Osteoblast (primary cell): ENCODE results near the gene XXYLT1. TPM values are rescaled to one million over a fixed set of nuclear protein-coding genes. Genes with fewer than 3 reads are reported as not detected.

Experiments used
- DNase-seq: peaks from one replicate; pipeline ENCODE4 v3.0.0; 2011; ENCODE audit warnings: low spot score, mixed read lengths; ENCODE audit not compliant: insufficient read length; ENCODE audit errors: missing footprints
- H2AFZ ChIP-seq: 2 replicates; pipeline ENCODE4 v1.6.0; 2011; ENCODE audit warnings: mild to moderate bottlenecking, low read length
- H3K27ac ChIP-seq: 2 replicates; pipeline ENCODE4 v1.5.1; 2011; ENCODE audit warnings: mild to moderate bottlenecking, low read depth, low read length, moderate library complexity
- H3K27me3 ChIP-seq: 2 replicates; pipeline ENCODE4 v1.6.0; 2012; ENCODE audit warnings: mild to moderate bottlenecking, control low read depth, inconsistent platforms, low read length, moderate library complexity; ENCODE audit not compliant: insufficient read depth
- H3K36me3 ChIP-seq: 2 replicates; pipeline ENCODE4 v1.5.1; 2011; ENCODE audit warnings: mild to moderate bottlenecking, low read length, control low read depth, moderate library complexity; ENCODE audit not compliant: insufficient read depth
- H3K4me1 ChIP-seq: 2 replicates; pipeline ENCODE4 v1.5.1; 2011; ENCODE audit warnings: mild to moderate bottlenecking, low read length, control low read depth, moderate library complexity; ENCODE audit not compliant: insufficient read depth
- H3K4me2 ChIP-seq: 2 replicates; pipeline ENCODE4 v1.6.0; 2011; ENCODE audit warnings: mild to moderate bottlenecking, low read length; ENCODE audit not compliant: insufficient read depth
- H3K4me3 ChIP-seq: fragments of 200-600 bp; sonication (generic); 3 replicates; pipeline ENCODE4 v1.5.1; 2012; ENCODE audit warnings: mild to moderate bottlenecking, low read length, inconsistent platforms; ENCODE audit not compliant: insufficient read depth
- H3K79me2 ChIP-seq: 2 replicates; pipeline ENCODE4 v1.6.0; 2012; ENCODE audit warnings: mild to moderate bottlenecking, low read length, control low read depth, inconsistent platforms; ENCODE audit not compliant: insufficient read depth
- H3K9me3 ChIP-seq: 2 replicates; pipeline ENCODE4 v1.5.1; 2011; ENCODE audit warnings: low read depth, low read length, control low read depth
- H4K20me1 ChIP-seq: 2 replicates; pipeline ENCODE4 v1.6.0; 2012; ENCODE audit warnings: mild to moderate bottlenecking, low read length, control low read depth; ENCODE audit not compliant: insufficient read depth
- total RNA-seq: library from RNA; depleted of rRNA; stranded (reverse); fragments of >200 nt; gene quantifications from 2 replicates; pipeline ENCODE4 v1.2.3, GENCODE V29; 2012
- TF ChIP-seq, protein P1 (sequence below): IDR thresholded peaks from 2 replicates; pipeline ENCODE4 v1.5.1; 2011; ENCODE audit warnings: mild to moderate bottlenecking, low read depth, low read length, moderate library complexity; ENCODE audit errors: extremely low read depth

Gene XXYLT1
- total RNA-seq, 1 donor: 28.2 TPM

DNA sequence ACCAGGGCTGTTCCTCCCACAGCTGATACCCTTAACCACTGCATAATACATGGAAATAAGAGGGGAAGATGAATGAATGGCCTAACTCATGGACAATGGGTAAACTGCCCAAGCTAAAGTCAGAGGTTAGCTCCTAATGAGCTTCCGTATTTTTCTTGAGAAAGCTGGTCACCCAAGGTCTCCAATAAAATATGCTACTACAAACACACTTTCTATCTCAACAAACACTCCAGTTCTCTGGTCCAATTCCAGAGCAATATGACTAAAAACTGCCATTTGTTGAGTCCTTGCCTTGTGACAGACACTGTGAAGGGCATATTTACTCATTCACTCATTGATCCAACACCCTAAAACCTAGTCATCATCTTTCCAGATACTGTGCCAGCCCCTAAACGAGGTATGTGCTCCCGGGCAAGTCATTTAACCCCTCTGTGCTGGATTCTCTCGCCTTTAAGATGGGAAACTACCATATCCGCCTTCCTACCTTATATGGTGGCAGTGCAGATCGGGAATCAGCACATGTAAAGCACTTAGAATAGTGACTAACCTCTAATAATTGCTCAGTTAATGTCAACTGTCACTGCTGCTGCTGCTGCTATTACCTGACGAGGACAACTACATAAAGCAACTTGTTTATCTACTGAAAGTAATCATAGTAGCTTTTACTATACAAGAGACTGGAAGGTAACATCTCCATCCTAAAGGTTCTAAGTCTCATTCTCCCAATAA lies 89.1 kb downstream of the XXYLT1 start:
- peak overlapping the region; percentile 23 for H2AFZ ChIP-seq
- H3K4me1 ChIP-seq: peaks cover 14% of the 10 kb centered on the region
- TF ChIP-seq, protein P1, sequence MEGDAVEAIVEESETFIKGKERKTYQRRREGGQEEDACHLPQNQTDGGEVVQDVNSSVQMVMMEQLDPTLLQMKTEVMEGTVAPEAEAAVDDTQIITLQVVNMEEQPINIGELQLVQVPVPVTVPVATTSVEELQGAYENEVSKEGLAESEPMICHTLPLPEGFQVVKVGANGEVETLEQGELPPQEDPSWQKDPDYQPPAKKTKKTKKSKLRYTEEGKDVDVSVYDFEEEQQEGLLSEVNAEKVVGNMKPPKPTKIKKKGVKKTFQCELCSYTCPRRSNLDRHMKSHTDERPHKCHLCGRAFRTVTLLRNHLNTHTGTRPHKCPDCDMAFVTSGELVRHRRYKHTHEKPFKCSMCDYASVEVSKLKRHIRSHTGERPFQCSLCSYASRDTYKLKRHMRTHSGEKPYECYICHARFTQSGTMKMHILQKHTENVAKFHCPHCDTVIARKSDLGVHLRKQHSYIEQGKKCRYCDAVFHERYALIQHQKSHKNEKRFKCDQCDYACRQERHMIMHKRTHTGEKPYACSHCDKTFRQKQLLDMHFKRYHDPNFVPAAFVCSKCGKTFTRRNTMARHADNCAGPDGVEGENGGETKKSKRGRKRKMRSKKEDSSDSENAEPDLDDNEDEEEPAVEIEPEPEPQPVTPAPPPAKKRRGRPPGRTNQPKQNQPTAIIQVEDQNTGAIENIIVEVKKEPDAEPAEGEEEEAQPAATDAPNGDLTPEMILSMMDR: no peak
- H3K4me2 ChIP-seq: peak overlapping the region; percentile 30
- no peaks in the 10 kb centered on the region for H3K27me3 ChIP-seq
- H3K4me3 ChIP-seq: no peak overlapping the region
- H3K9me3 ChIP-seq: no peaks in the 10 kb centered on the region
- H3K36me3 ChIP-seq: no peaks in the 10 kb centered on the region
- H4K20me1 ChIP-seq: no peaks in the 10 kb centered on the region
- no peak overlapping the region for H3K27ac ChIP-seq
- H3K79me2 ChIP-seq: peaks cover 8% of the 10 kb centered on the region
- no peak for DNase-seq

DNA sequence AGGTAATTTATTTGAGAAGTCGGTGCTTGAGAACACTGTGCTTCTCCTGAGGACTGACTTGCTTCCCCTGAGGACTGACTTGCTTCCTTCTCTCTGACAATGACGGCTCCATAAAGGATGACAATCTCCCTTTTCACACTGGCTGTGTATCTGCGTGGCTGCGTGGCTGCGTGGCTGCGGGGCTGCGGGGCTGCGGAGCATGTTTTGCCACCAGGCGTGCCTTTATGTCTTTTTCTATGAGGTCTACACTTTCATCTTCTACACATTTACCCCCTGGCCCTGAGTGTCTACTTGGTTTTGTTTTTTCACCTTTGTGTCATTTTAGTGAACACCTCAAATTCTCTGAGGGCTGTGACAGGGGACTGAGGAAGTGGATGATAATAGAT lies 89.9 kb downstream of the XXYLT1 start:
- H3K9me3 ChIP-seq: no peaks in the 10 kb centered on the region
- TF ChIP-seq, protein P1: no peak
- no peak overlapping the region for H3K4me3 ChIP-seq
- H3K27me3 ChIP-seq: no peaks in the 10 kb centered on the region
- H3K36me3 ChIP-seq: no peaks in the 10 kb centered on the region
- peaks cover 3% of the 10 kb centered on the region for H3K79me2 ChIP-seq
- peaks cover 14% of the 10 kb centered on the region for H3K4me1 ChIP-seq
- H3K27ac ChIP-seq: no peak overlapping the region
- no peaks in the 10 kb centered on the region for H4K20me1 ChIP-seq
- no peak overlapping the region for H3K4me2 ChIP-seq
- no peak for DNase-seq
- no peak overlapping the region for H2AFZ ChIP-seq

DNA sequence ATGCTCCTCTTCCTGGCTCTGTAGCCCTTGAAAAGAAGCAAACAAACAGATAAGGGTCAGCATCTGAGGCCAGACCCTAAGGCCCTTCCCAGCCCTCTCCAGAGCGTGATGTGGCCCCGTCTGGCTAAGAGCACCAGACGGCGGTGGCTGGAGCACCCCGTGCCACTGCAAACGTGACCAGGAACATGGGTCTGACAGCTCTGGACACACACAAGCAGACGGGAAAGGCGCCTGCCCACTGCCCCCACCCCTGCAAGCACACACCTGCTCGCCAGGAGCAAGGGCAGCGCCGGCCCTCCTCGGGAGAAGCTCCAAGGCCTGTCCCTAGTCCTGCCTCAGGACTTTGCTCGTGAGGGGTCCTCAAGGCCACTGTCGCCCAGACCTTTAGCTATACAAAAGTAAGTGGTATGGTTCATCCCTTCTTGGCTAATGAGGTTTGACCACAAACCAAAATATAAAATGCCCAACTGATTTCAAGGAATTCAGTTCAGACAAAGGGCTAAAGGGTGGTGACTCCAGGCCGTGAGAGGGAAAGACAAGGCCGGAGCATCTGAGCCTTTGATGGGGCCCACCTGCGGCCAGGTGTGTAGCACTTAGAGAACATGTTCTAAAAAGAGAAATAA lies 90.4 kb downstream of the XXYLT1 start:
- H3K27ac ChIP-seq: no peak overlapping the region
- H3K9me3 ChIP-seq: no peaks in the 10 kb centered on the region
- peaks cover 14% of the 10 kb centered on the region for H3K4me1 ChIP-seq
- TF ChIP-seq, protein P1: no peak
- H3K4me3 ChIP-seq: no peak overlapping the region
- no peak for DNase-seq
- H3K4me2 ChIP-seq: no peak overlapping the region
- no peaks in the 10 kb centered on the region for H3K36me3 ChIP-seq
- no peaks in the 10 kb centered on the region for H3K79me2 ChIP-seq
- no peak overlapping the region for H2AFZ ChIP-seq
- H4K20me1 ChIP-seq: no peaks in the 10 kb centered on the region
- no peaks in the 10 kb centered on the region for H3K27me3 ChIP-seq

DNA sequence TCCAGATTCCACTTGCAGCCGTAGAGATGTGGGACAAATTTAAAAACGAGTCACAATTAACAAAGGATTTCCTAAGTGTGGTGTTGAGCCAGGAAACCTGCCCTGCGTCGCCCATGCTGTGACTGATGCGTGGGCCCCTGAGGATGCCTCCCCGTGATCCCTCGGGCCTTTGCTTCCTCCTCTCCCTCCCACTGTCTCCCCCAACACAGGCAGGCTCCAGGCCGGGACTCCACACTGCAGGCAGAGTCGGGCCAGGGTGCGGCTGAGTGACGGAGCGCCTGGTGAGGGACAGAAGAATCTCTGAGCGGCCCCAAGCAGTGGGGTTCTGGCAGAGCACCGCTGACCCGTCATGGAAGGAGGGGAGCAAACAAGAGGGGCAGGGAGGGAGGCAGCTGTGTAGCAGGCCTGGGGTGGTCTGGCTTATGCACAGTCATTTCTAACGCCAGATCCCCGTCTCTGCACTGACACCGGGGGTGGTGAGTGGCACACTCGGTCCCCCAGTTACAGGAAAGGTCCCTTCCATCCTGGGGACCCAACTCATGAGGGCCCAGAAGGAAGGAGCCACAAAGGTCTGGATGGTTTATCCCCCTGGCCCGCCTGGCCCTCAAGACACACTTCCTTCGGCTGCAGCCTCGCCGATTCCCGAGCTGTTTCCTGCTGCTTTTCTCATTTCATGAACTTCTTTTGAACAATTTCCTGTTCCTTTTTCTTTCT lies 91.0 kb downstream of the XXYLT1 start:
- no peak overlapping the region for H3K4me2 ChIP-seq
- DNase-seq: no peak
- no peak overlapping the region for H3K4me3 ChIP-seq
- no peaks in the 10 kb centered on the region for H3K27me3 ChIP-seq
- no peak overlapping the region for H2AFZ ChIP-seq
- H3K36me3 ChIP-seq: no peaks in the 10 kb centered on the region
- H4K20me1 ChIP-seq: no peaks in the 10 kb centered on the region
- H3K79me2 ChIP-seq: no peaks in the 10 kb centered on the region
- H3K9me3 ChIP-seq: no peaks in the 10 kb centered on the region
- H3K27ac ChIP-seq: no peak overlapping the region
- peaks cover 11% of the 10 kb centered on the region for H3K4me1 ChIP-seq
- TF ChIP-seq, protein P1: no peak
